ENCODE measurements around the gene KRT4. TPM values are rescaled to one million over a fixed set of nuclear protein-coding genes. Genes with fewer than 3 reads are reported as not detected.
"Not testable (repeated sequence)": the region's sequence is repeated elsewhere in the genome, so short reads cannot be mapped to it uniquely, and the experiment has no call there.

Gene KRT4
- total RNA-seq, 2 donors from 2014 or later: 0.52 TPM; not detected in 1

DNA sequence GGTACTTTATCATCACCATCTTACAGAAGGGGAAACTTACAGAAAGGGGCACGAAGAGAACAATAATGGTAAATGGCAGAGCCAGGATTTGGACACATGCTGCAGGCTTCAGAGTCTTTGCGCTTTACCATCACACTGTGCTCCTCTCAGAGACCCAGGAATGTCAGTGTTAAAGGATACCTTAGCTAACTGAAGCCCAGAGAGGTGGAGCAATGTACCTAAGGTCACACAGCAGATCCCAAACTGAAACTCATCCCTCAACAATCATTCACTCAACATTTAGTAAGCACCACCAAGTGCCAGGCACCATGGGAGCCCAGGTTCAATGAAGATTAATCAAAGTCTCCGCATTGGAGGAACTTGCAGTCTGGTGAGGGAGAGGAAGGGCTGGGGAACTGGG lies 42.9 kb upstream of the KRT4 start:
- DNase-seq (no peak), ATAC-seq (no peak)
- Histone ChIP-seq H3K9me3 (no peaks in the 10 kb centered on the region), H3K4me3 (no peak overlapping the region), H3K36me3 (replicated peaks in 1 of 2; ENCODE audit: insufficient read depth in 1 of 2, low read depth in 2 of 2) (no peaks in the 10 kb centered on the region), H3K27ac (no peak overlapping the region), H3K27me3 (no peaks in the 10 kb centered on the region), H3K4me1 (no peaks in the 10 kb centered on the region)
- no peak for TF ChIP-seq POLR2A (IDR thresholded peaks at IDR 0.05)
- TF ChIP-seq, protein P1, sequence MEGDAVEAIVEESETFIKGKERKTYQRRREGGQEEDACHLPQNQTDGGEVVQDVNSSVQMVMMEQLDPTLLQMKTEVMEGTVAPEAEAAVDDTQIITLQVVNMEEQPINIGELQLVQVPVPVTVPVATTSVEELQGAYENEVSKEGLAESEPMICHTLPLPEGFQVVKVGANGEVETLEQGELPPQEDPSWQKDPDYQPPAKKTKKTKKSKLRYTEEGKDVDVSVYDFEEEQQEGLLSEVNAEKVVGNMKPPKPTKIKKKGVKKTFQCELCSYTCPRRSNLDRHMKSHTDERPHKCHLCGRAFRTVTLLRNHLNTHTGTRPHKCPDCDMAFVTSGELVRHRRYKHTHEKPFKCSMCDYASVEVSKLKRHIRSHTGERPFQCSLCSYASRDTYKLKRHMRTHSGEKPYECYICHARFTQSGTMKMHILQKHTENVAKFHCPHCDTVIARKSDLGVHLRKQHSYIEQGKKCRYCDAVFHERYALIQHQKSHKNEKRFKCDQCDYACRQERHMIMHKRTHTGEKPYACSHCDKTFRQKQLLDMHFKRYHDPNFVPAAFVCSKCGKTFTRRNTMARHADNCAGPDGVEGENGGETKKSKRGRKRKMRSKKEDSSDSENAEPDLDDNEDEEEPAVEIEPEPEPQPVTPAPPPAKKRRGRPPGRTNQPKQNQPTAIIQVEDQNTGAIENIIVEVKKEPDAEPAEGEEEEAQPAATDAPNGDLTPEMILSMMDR (IDR thresholded peaks at IDR 0.05): no peak
- intact Hi-C loops (cut with DNase I): no loop called here
- WGBS, 2 donors: 79 to 89% methylated on average over 3 of the region's 3 CpGs

DNA sequence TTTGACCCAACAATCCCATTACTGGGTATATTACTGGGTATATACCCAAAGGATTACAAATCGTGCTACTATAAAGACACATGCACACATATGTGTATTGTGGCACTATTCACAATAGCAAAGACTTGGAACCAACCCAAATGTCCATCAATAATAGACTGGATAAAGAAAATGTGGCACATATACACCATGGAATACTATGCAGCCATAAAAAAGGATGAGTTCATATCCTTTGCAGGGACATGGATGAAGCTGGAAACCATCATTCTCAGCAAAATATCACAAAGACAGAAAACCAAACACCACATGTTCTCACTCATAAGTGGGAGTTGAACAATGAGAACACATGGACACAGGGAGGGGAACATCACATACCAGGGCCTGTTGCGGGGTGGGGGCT lies 42.2 kb upstream of the KRT4 start:
- H3K4me3 ChIP-seq; H3K4me1 ChIP-seq; H3K9me3 ChIP-seq; intact Hi-C loops (cut with DNase I); H3K36me3 ChIP-seq (replicated peaks in 1 of 2; ENCODE audit: insufficient read depth in 1 of 2, low read depth in 2 of 2); ATAC-seq; DNase-seq; H3K27me3 ChIP-seq; H3K27ac ChIP-seq: not testable (repeated sequence)
- 87 to 92% methylated on average over 2 of the region's 2 CpGs for WGBS, 2 donors

DNA sequence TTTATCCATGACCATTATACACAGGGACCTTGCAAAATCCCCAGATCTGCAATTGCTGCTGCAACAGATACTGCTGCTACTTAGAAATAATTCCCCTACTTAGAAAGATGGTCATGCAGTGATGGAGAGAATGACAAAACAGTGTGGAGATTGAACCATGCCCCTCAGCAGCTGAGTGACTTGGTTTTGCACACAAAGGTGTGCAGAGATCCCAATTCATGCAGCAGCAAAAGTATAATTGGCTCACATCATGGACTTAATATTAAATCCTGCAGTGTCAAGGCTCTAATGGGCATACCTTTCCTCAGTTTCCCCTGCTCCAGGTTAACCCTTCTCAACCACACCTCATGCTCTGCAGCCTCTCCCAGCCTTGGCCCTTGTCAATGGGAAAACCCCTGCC lies 37.9 kb upstream of the KRT4 start:
- intact Hi-C loops (cut with DNase I): no loop called here
- no peaks in the 10 kb centered on the region for H3K9me3 ChIP-seq
- ATAC-seq (no peak), DNase-seq (no peak)
- H3K36me3 ChIP-seq (replicated peaks in 1 of 2; ENCODE audit: insufficient read depth in 1 of 2, low read depth in 2 of 2): no peaks in the 10 kb centered on the region
- no peaks in the 10 kb centered on the region for H3K4me1 ChIP-seq
- H3K27ac ChIP-seq: no peak overlapping the region
- TF ChIP-seq, protein P1 (IDR thresholded peaks at IDR 0.05): no peak
- TF ChIP-seq POLR2A (IDR thresholded peaks at IDR 0.05): no peak
- no peak overlapping the region for H3K4me3 ChIP-seq
- no peaks in the 10 kb centered on the region for H3K27me3 ChIP-seq

DNA sequence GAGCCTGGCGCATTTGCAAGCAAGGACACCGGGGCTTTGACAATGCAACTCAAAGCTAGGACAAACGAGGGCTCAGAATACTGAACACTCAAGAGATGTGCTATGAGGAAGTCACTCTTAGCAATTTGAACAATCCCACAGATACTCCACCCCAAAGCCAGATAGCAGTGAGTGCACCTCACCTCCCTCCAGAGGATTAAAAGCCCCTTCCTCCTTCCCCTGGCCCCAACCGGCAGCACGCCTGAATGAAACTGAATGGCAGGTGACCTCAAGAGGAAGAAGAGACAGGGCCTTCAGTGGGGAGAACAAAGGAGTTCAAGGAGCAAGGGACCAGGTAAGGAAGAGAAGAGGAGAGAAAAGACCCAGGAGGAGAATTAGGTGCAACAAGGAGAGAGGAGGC lies 36.8 kb upstream of the KRT4 start:
- WGBS, 2 donors: 75 to 88% methylated on average over 5 of the region's 5 CpGs
- intact Hi-C loops (cut with DNase I): no loop called here
- H3K36me3 ChIP-seq (replicated peaks in 1 of 2; ENCODE audit: insufficient read depth in 1 of 2, low read depth in 2 of 2): no peaks in the 10 kb centered on the region
- no peak for ATAC-seq
- H3K4me3 ChIP-seq: no peak overlapping the region
- H3K4me1 ChIP-seq: no peaks in the 10 kb centered on the region
- no peaks in the 10 kb centered on the region for H3K27me3 ChIP-seq
- H3K27ac ChIP-seq: no peak overlapping the region
- H3K9me3 ChIP-seq: no peaks in the 10 kb centered on the region
- DNase-seq: no peak
- no peak for TF ChIP-seq POLR2A (IDR thresholded peaks at IDR 0.05)
- TF ChIP-seq, protein P1 (IDR thresholded peaks at IDR 0.05): no peak

DNA sequence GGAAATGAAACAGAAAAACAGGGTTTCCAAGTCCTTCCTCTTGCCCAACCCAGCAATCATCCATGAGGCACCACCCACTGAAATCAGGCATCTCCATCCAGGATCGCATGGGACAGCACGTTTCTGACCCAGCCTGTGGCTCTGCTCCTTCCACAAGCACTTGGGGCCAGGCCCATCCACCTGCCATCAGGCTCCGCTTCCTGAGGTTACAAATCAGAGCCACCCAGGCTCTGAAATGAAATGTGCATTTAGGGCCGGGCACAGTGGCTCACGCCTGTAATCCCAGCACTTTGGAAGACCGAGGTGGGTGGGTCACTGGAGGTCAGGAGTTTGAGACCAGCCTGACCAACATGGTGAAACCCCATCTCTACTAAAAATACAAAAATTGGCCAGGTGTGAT lies 35.6 kb upstream of the KRT4 start:
- no peaks in the 10 kb centered on the region for H3K4me1 ChIP-seq
- intact Hi-C loops (cut with DNase I): no loop called here
- ATAC-seq: no peak
- no peaks in the 10 kb centered on the region for H3K36me3 ChIP-seq (replicated peaks in 1 of 2; ENCODE audit: insufficient read depth in 1 of 2, low read depth in 2 of 2)
- H3K4me3 ChIP-seq: no peak overlapping the region
- no peak overlapping the region for H3K27ac ChIP-seq
- no peak for DNase-seq
- no peaks in the 10 kb centered on the region for H3K27me3 ChIP-seq
- no peaks in the 10 kb centered on the region for H3K9me3 ChIP-seq
- no peak for TF ChIP-seq POLR2A (IDR thresholded peaks at IDR 0.05)
- TF ChIP-seq, protein P1 (IDR thresholded peaks at IDR 0.05): no peak
- WGBS, 2 donors: 77 to 85% methylated on average over 2 to 6 of the region's 6 CpGs
